SK-N-MC (cell line): ENCODE data around the gene RTN4.
A peak's percentile ranks its signal among the peaks of the same experiment; 100 is the strongest.

Experiments used
- DNase-seq: peaks from one replicate; pipeline ENCODE4 v3.0.0-alpha.2; 2011; ENCODE audit warnings: low read depth, low spot score
- H3K27ac ChIP-seq: fragments of 200-600 bp; sonication (generic); 2 replicates; pipeline ENCODE4 v1.5.1; 2016; ENCODE audit warnings: mixed run types
- H3K36me3 ChIP-seq: fragments of 200-600 bp; sonication (generic); 2 replicates; pipeline ENCODE4 v1.6.1; 2017; ENCODE audit warnings: antibody characterized with exemption, low read length, mixed read lengths; ENCODE audit not compliant: insufficient read depth
- H3K4me3 ChIP-seq: fragments of 200-600 bp; sonication (generic); 2 replicates; pipeline ENCODE4 v1.5.1; 2016
- H3K9ac ChIP-seq: fragments of 200-600 bp; sonication (generic); 2 replicates; pipeline ENCODE4 v1.8.0; 2017; ENCODE audit warnings: mixed run types, mixed read lengths; ENCODE audit not compliant: insufficient read length
- H3K9me3 ChIP-seq: fragments of 200-600 bp; sonication (generic); 2 replicates; pipeline ENCODE4 v1.6.1; 2017; ENCODE audit warnings: low read depth, mild to moderate bottlenecking, antibody characterized with exemption, low read length, moderate library complexity, mixed read lengths
- EZH2 ChIP-seq: fragments of 200-600 bp; sonication (generic); IDR thresholded peaks from one replicate; pipeline ENCODE4 v1.6.1; 2017; ENCODE audit warnings: antibody characterized with exemption
- FOXP2 ChIP-seq: optimal IDR thresholded peaks from 2 replicates; pipeline ENCODE3; 2011; ENCODE audit warnings: mild to moderate bottlenecking, moderate library complexity; ENCODE audit not compliant: insufficient read depth; ENCODE audit errors: extremely low read length, control extremely low read depth
- POLR2AphosphoS5 ChIP-seq: IDR thresholded peaks from 2 replicates; pipeline ENCODE4 v1.6.1; 2012; ENCODE audit warnings: mild to moderate bottlenecking, low read depth, low read length, borderline replicate concordance

RTN4 gene

GRCh38 chr2:54967759-54968365, 82.4 kb downstream of the RTN4 start:
- H3K36me3 ChIP-seq: peaks cover 23% of the 10 kb centered on the region
- DNase-seq: no peak
- no peak overlapping the region for H3K9ac ChIP-seq
- TF ChIP-seq POLR2AphosphoS5: no peak
- no peak overlapping the region for H3K4me3 ChIP-seq
- H3K27ac ChIP-seq: no peak overlapping the region
- no peaks in the 10 kb centered on the region for H3K9me3 ChIP-seq

GRCh38 chr2:54967269-54967668, 83.0 kb downstream of the RTN4 start:
- no peak overlapping the region for H3K9ac ChIP-seq
- no peak for TF ChIP-seq POLR2AphosphoS5
- no peak for TF ChIP-seq EZH2
- TF ChIP-seq FOXP2: no peak
- H3K27ac ChIP-seq: no peak overlapping the region
- peaks cover 21% of the 10 kb centered on the region for H3K36me3 ChIP-seq
- no peak overlapping the region for H3K4me3 ChIP-seq
- no peaks in the 10 kb centered on the region for H3K9me3 ChIP-seq
- DNase-seq: no peak

- no peak for DNase-seq
- Histone ChIP-seq H3K27ac (no peak overlapping the region), H3K4me3 (no peak overlapping the region), H3K9me3 (no peaks in the 10 kb centered on the region), H3K9ac (no peak overlapping the region), H3K36me3 (peaks cover 17% of the 10 kb centered on the region)
- TF ChIP-seq EZH2: no peak
- no peak for TF ChIP-seq FOXP2
- no peak for TF ChIP-seq POLR2AphosphoS5
Measured at GRCh38 chr2:54966837-54967236, 83.4 kb downstream of the RTN4 start.

GRCh38 chr2:54966165-54966832, 84.0 kb downstream of the RTN4 start:
- no peak overlapping the region for H3K9ac ChIP-seq
- H3K9me3 ChIP-seq: no peaks in the 10 kb centered on the region
- peaks cover 12% of the 10 kb centered on the region; the same call in 1 of the 2 replicates for H3K36me3 ChIP-seq
- H3K27ac ChIP-seq: peak overlapping the region; percentile 53
- DNase-seq: peak; percentile 12
- H3K4me3 ChIP-seq: no peak overlapping the region
- TF ChIP-seq FOXP2: no peak
- no peak; the same call in 1 of the 2 replicates for TF ChIP-seq POLR2AphosphoS5
- no peak for TF ChIP-seq EZH2

GRCh38 chr2:54965425-54965824, 84.8 kb downstream of the RTN4 start:
- TF ChIP-seq POLR2AphosphoS5: no peak
- no peak for TF ChIP-seq FOXP2
- no peak for TF ChIP-seq EZH2
- Histone ChIP-seq H3K36me3 (peaks cover 3% of the 10 kb centered on the region; the same call in 1 of the 2 replicates), H3K27ac (peak overlapping the region; percentile 49; the same call in 1 of the 2 replicates), H3K4me3 (no peak overlapping the region), H3K9ac (no peak overlapping the region), H3K9me3 (no peaks in the 10 kb centered on the region)
- no peak for DNase-seq

GRCh38 chr2:54964816-54965215, 85.4 kb downstream of the RTN4 start:
- H3K4me3 ChIP-seq: no peak overlapping the region
- H3K9me3 ChIP-seq: no peaks in the 10 kb centered on the region
- no peak for DNase-seq
- no peak overlapping the region for H3K27ac ChIP-seq
- no peak overlapping the region for H3K9ac ChIP-seq
- TF ChIP-seq EZH2: no peak
- no peak for TF ChIP-seq FOXP2
- no peak for TF ChIP-seq POLR2AphosphoS5
- no peaks in the 10 kb centered on the region for H3K36me3 ChIP-seq

- TF ChIP-seq POLR2AphosphoS5: no peak
- TF ChIP-seq FOXP2: no peak
- no peak for TF ChIP-seq EZH2
- Histone ChIP-seq H3K9me3 (no peaks in the 10 kb centered on the region), H3K4me3 (no peak overlapping the region), H3K9ac (no peak overlapping the region), H3K27ac (no peak overlapping the region), H3K36me3 (no peaks in the 10 kb centered on the region)
- no peak for DNase-seq
Measured at GRCh38 chr2:54964271-54964670, 86.0 kb downstream of the RTN4 start.

- H3K36me3 ChIP-seq: no peaks in the 10 kb centered on the region
- no peak for TF ChIP-seq EZH2
- no peak for TF ChIP-seq POLR2AphosphoS5
- TF ChIP-seq FOXP2: no peak
- DNase-seq: no peak
Measured at GRCh38 chr2:54963476-54963875, 86.8 kb downstream of the RTN4 start.

More at GRCh38 chr2:54963476-54963875, 86.8 kb downstream of the RTN4 start:
- Histone ChIP-seq H3K27ac (no peak overlapping the region), H3K9ac (no peak overlapping the region), H3K9me3 (no peaks in the 10 kb centered on the region), H3K4me3 (no peak overlapping the region)
